A549 (cell line): Measurements from ENCODE around the gene ATAD3A. TPM values are rescaled to one million over a fixed set of nuclear protein-coding genes. Genes with fewer than 3 reads are reported as not detected.
"Not testable (repeated sequence)": the region's sequence is repeated elsewhere in the genome, so short reads cannot be mapped to it uniquely, and the experiment has no call there.

Source experiments
- ATAC-seq, 2 experiments: fragments of 200-7000 bp in 1 of 2; fragments of >200 bp in 1 of 2; cut with Nextera tagmentation in 1 of 2; cut with Tn5 transposase in 1 of 2; 3 replicates each; pipeline versions ENCODE4 v1.8.0 to v1.9.1; 2018 to 2020; ENCODE audit warnings: mild to moderate bottlenecking in 1 of 2, moderate library complexity in 1 of 2
- CTCF ChIA-PET: fragments of 300-600 bp; sonication (Branson Sonifier 250); formaldehyde crosslinking; extraction: SDS; loops from one replicate; lab custom pipeline; 2021; ENCODE audit warnings: antibody characterized with exemption, inconsistent platforms; lab: Yijun Ruan, JAX
- POLR2A ChIA-PET: fragments of 350-600 bp; formaldehyde crosslinking; extraction: SDS; loops from one replicate; lab custom pipeline; 2021; ENCODE audit warnings: antibody characterized with exemption, inconsistent platforms; lab: Yijun Ruan, JAX
- DNase-seq, 2 experiments: peaks; one replicate each; pipeline versions ENCODE4 v3.0.0 to v3.0.0-alpha.2; 2011 to 2016; ENCODE audit warnings: low read depth in 1 of 2, low spot score in 1 of 2
- FAIRE-seq: peaks from 2 replicates; lab custom pipeline; 2011; peaks lifted over from hg19 to GRCh38; lab: Jason Lieb, UNC
- H3K27ac ChIP-seq, 2 experiments: fragments of >200 bp; sonication (Bioruptor Twin); formaldehyde crosslinking; 3 replicates each; pipeline ENCODE4 v1.5.1; 2016 to 2017
- H3K4me1 ChIP-seq: fragments of >200 bp; sonication (Bioruptor Twin); formaldehyde crosslinking; 3 replicates; pipeline ENCODE4 v1.6.1; 2016
- H3K4me2 ChIP-seq: fragments of >200 bp; sonication (Bioruptor Twin); formaldehyde crosslinking; 3 replicates; pipeline ENCODE4 v1.6.1; 2016
- H3K4me3 ChIP-seq: fragments of >200 bp; sonication (Bioruptor Twin); formaldehyde crosslinking; 3 replicates; pipeline ENCODE4 v1.5.1; 2016
- H3K9me3 ChIP-seq: fragments of >200 bp; sonication (Bioruptor Twin); formaldehyde crosslinking; 3 replicates; pipeline ENCODE4 v1.6.1; 2016
- CHD2 ChIP-seq: fragments of 150-350 bp; IDR thresholded peaks from 2 replicates; pipeline ENCODE4 v1.6.1; 2014; ENCODE audit warnings: low read length; ENCODE audit not compliant: partially characterized antibody
- CTCF ChIP-seq: fragments of >200 bp; sonication (Bioruptor Twin); formaldehyde crosslinking; IDR thresholded peaks from 3 replicates; pipeline ENCODE4 v1.5.1; 2016
- ELK1 ChIP-seq: fragments of 150-350 bp; IDR thresholded peaks from 2 replicates; pipeline ENCODE4 v1.6.1; 2014; ENCODE audit warnings: low read depth, mild to moderate bottlenecking, low read length
- HOXA7 ChIP-seq: fragments of 250-450 bp; sonication (Bioruptor Pico); IDR thresholded peaks from 2 replicates; pipeline ENCODE4 v1.5.0; 2020; ENCODE audit warnings: mild to moderate bottlenecking, moderate library complexity
- HOXB5 ChIP-seq: fragments of 250-450 bp; sonication (Bioruptor Pico); IDR thresholded peaks from 2 replicates; pipeline ENCODE4 v1.5.0; 2020; ENCODE audit warnings: mild to moderate bottlenecking, moderate library complexity
- JUN ChIP-seq, 2 experiments: fragments of >200 bp; sonication (Bioruptor Twin); formaldehyde crosslinking; IDR thresholded peaks; 2 replicates in 1 of 2; 3 replicates in 1 of 2; pipeline ENCODE4 v1.6.1; 2016 to 2017
- KDM5A ChIP-seq: fragments of 200-600 bp; sonication (generic); IDR thresholded peaks from 2 replicates; pipeline ENCODE4 v1.6.1; 2016; ENCODE audit warnings: antibody characterized with exemption, mild to moderate bottlenecking
- MAX ChIP-seq: IDR thresholded peaks from 2 replicates; pipeline ENCODE4 v1.6.1; 2012
- REST ChIP-seq: fragments of 200-600 bp; sonication (generic); IDR thresholded peaks from 2 replicates; pipeline ENCODE4 v1.6.1; 2016; ENCODE audit warnings: antibody characterized with exemption, mild to moderate bottlenecking, moderate library complexity
- SMC3 ChIP-seq: fragments of >200 bp; sonication (Bioruptor Twin); formaldehyde crosslinking; IDR thresholded peaks from 3 replicates; pipeline ENCODE4 v1.6.1; 2018; ENCODE audit warnings: inconsistent platforms
- USF2 ChIP-seq: fragments of 450-650 bp; IDR thresholded peaks from 2 replicates; pipeline ENCODE4 v1.6.1; 2014; ENCODE audit warnings: antibody characterized with exemption
- ZC3H11A ChIP-seq: fragments of 450-650 bp; IDR thresholded peaks from 2 replicates; pipeline ENCODE4 v1.6.1; 2014; ENCODE audit warnings: antibody characterized with exemption, mild to moderate bottlenecking
- ZFP36 ChIP-seq: fragments of 450-650 bp; IDR thresholded peaks from 2 replicates; pipeline ENCODE4 v1.6.1; 2014; ENCODE audit warnings: borderline replicate concordance; ENCODE audit not compliant: partially characterized antibody
- ZNF302 ChIP-seq: fragments of 250-450 bp; sonication (Bioruptor Pico); IDR thresholded peaks from 2 replicates; pipeline ENCODE4 v1.9.0; 2021; ENCODE audit warnings: inconsistent platforms, mild to moderate bottlenecking, moderate library complexity
- WGBS: methylation state at CpG from one replicate; pipeline ENCODE4 v1.1.6; 2017; ENCODE audit errors: missing lambda C conversion rate; 5-methylcytosine and 5-hydroxymethylcytosine counted together
- polyA plus RNA-seq, 4 experiments: library from polyadenylated mRNA; depleted of rRNA in 3 of 4; stranded (reverse); fragments of >200 nt; fragmentation: RNase III in 1 of 4; extraction: RNeasy Plus Mini Kit Qiagen cat#74134 plus additional on column Dnase treatment in 1 of 4; gene quantifications; 2 replicates in 3 of 4; 3 replicates in 1 of 4; pipeline ENCODE4 v1.2.3, GENCODE V29; 2011 to 2017

Gene ATAD3A
- polyA plus RNA-seq, 2 of the 4 experiments (the other 2 are of a cell fraction): 10.9 to 27.2 TPM

- no peak for TF ChIP-seq CTCF
- TF ChIP-seq ZC3H11A: no peak
- TF ChIP-seq CHD2: no peak
Observed at GRCh38 chr1:1529321-1529720, 17.4 kb downstream of the ATAD3A start (continued).

GRCh38 chr1:1529936-1530335 lies 18.0 kb downstream of the ATAD3A start:
- 87% methylated on average over 3 of the region's 8 CpGs for WGBS
- ChIA-PET CTCF (no interaction called here), POLR2A (no interaction called here)
- no peak overlapping the region for H3K4me2 ChIP-seq
- H3K4me1 ChIP-seq: no peaks in the 10 kb centered on the region
- H3K27ac ChIP-seq: no peak overlapping the region
- no peak for ATAC-seq
- no peak for TF ChIP-seq REST
- no peak for TF ChIP-seq USF2
- TF ChIP-seq KDM5A: no peak
- TF ChIP-seq ELK1: no peak
- no peak for TF ChIP-seq ZFP36
- no peak for TF ChIP-seq HOXA7 (CRISPR knock-in tag)
- TF ChIP-seq JUN (IDR thresholded peaks at IDR 0.05): no peak
- no peak for TF ChIP-seq ZNF302 (CRISPR knock-in tag)
- DNase-seq: no peak
- no peak overlapping the region for H3K4me3 ChIP-seq
- FAIRE-seq: no peak
- no peaks in the 10 kb centered on the region; the same call in 2 of the 3 replicates for H3K9me3 ChIP-seq

GRCh38 chr1:1531947-1532346 lies 20.0 kb downstream of the ATAD3A start:
- POLR2A ChIA-PET: no interaction called here
- H3K27ac ChIP-seq: no peak overlapping the region
- H3K4me3 ChIP-seq: no peak overlapping the region
- no peak for TF ChIP-seq HOXB5
- no peak for TF ChIP-seq CHD2
- no peak for TF ChIP-seq KDM5A
- TF ChIP-seq REST: no peak
- TF ChIP-seq SMC3: no peak
- TF ChIP-seq MAX: no peak
- TF ChIP-seq, all 56 proteins: peak for 0
- CTCF ChIA-PET: no interaction called here
- Histone ChIP-seq H3K4me2 (no peak overlapping the region), H3K4me1 (no peaks in the 10 kb centered on the region), H3K9me3 (no peaks in the 10 kb centered on the region; the same call in 2 of the 3 replicates)
- WGBS: 94% methylated on average over 4 of the region's 4 CpGs
- FAIRE-seq (no peak), ATAC-seq (no peak), DNase-seq (no peak)

GRCh38 chr1:1533176-1533893 lies 21.4 kb downstream of the ATAD3A start:
- POLR2A ChIA-PET, CTCF ChIA-PET, H3K4me3 ChIP-seq, ATAC-seq, H3K27ac ChIP-seq, H3K4me2 ChIP-seq, H3K4me1 ChIP-seq, H3K9me3 ChIP-seq, FAIRE-seq, DNase-seq: not testable (repeated sequence)
- 87% methylated on average over 6 of the region's 22 CpGs for WGBS

GRCh38 chr1:1533894-1534291 lies 21.9 kb downstream of the ATAD3A start:
- ATAC-seq, H3K9me3 ChIP-seq, H3K27ac ChIP-seq, FAIRE-seq, CTCF ChIA-PET, H3K4me1 ChIP-seq, H3K4me2 ChIP-seq, POLR2A ChIA-PET, H3K4me3 ChIP-seq, DNase-seq: not testable (repeated sequence)
- WGBS: 92% methylated on average over 6 of the region's 18 CpGs
